GM18873 (cell line): ENCODE measurements around the gene GLIPR1L1.

Experiments
- ATAC-seq: cut with Tn5 transposase; IDR thresholded peaks from one replicate; pipeline ENCODE4 v1.9.1; 2021; ENCODE audit warnings: mild to moderate bottlenecking, moderate library complexity, moderate number of reproducible peaks; ENCODE audit not compliant: unreplicated experiment, low FRiP score

The GLIPR1L1 gene, protein sequence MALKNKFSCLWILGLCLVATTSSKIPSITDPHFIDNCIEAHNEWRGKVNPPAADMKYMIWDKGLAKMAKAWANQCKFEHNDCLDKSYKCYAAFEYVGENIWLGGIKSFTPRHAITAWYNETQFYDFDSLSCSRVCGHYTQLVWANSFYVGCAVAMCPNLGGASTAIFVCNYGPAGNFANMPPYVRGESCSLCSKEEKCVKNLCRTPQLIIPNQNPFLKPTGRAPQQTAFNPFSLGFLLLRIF

DNA sequence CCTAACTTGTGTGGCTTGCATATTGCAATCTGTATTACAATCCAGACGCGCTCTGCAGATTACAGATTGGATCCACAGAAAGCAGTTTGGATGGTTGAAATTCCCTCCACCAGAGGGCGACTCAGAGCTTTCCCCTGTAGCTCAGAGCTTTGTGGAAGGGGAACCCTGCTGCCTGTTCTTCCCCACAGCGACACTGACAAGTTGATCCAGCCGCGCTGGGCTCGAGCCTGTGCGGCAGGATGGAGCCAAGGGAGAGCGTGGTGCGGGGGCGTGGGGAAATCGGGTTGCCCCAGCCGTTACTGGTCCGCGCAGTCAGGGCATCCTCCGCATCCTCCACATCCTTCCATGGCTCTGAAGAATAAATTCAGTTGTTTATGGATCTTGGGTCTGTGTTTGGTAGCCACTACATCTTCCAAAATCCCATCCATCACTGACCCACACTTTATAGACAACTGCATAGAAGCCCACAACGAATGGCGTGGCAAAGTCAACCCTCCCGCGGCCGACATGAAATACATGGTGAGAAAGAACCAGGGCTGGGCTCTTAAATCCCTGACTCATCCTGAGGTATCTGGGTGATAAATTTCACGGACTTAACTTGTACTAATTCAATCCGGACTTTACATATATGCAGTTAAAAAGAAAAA, at the start of gene GLIPR1L1:
TSS of gene GLIPR1L1 (plus strand) at position 287 of the 647 bp plus-strand sequence. CDS start at position 346, 59 bp downstream.
- peak; percentile 60 for ATAC-seq

DNA sequence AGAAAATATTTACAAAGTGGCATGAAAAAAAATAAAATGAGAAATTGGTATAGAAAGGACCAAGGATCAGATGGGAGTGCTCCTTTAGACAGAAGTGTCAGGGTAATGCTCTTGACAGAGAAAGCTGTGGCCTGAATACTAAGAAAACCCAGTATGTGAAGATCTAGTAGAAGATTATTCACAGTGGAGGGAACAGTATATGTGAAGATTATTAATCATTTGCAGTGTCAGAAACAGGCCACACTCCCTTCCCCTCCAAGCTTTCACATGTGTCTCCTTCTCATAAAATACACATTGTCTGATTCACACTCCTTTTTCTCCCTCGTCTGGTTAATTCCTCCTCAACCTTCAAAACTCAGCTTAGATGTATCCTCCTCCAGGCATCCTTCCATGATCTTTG, 45.6 kb upstream of the GLIPR1L1 start:
- ATAC-seq, result no peak

DNA sequence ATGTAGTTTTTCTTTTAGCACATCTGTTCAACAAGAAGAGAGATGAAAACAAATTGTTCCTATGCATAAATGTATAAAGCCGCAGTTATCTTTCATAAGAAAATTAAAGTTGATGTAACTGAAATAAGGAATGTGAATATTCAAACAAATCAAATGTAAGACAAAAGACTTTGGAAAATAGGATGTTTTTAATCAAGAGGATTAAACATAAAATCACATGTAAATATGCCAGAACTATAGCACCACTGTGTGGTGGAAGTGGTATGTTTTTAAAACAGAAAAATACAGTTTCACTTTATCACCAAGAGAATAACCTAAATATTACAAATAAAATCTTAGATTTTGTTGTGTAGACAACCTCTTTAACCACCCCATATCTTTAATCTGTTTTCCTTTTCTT, 44.7 kb upstream of the GLIPR1L1 start:
- ATAC-seq, result no peak

DNA sequence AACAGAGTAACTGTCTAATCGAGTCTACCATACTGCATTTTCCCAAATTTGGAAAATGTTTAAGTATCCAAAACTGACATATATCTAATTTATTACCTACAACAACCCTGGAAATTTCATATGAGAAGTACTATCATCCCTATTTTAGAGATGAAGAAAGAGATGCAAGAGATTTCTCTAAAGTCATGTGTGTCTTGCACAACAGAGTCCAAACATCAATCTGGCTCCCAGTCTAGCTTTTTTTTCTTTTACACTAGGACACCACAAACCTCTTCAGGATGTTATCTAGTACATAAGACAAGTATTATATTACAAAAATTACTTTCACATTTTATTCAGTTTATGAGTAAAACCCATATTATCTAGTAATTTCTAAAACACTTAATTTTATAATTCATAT, 43.5 kb upstream of the GLIPR1L1 start:
- ATAC-seq, result no peak

DNA sequence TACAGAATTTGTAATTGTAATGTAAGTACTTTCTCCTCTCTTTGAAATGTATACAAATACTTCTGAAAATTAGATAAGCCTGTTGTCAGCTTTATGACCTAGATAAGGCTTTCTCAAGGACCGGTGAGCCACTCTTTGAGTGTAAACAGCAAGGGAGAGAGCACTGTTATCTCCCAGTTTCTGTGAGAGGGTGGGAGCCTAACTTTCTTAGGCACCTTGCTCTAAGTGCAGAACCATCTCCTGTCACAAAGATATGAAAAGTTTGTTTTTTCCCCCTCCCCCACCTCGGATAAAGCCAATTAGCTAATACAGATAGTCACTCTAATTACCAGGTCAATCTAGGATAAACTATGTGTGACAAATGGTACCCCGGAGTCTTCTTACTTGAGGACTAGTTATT, 40.1 kb upstream of the GLIPR1L1 start:
- ATAC-seq, result no peak

DNA sequence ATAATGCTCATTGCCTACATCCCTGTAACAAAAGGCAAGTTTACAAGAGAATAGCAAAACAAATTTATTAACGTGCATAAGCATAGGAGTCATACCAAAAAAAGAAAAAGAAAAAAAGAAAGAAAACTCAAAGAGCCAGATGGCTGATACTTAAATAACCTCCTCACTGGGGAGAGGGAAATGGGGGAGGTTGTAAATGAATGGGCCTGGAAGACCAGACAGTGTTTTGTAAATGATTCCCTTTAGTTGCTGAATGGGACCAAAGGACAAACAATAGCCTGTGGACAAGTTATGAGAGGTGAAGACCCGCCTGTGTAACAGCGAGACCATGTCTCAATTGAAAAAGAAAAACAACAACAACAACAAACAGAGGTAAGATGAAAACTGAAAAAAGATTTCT, 39.7 kb upstream of the GLIPR1L1 start:
- ATAC-seq, result no peak

DNA sequence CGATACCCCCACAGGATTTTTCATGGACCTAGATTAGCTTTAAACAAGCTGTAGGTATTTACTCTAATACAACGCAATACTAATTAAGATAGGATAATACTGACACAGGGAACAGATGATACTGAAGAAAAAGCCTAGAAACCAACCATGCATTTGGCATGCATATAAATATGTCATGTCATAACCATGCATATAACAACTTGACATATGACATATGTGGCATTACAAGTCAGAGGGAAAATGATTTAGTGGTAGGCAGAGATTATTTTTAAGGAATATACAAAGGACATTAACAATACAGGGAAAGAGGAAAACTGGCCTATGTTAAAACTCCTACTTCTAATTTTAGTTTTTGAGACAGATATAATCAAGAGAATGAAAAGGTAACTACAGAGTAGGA, 32.2 kb upstream of the GLIPR1L1 start:
- ATAC-seq, result no peak

DNA sequence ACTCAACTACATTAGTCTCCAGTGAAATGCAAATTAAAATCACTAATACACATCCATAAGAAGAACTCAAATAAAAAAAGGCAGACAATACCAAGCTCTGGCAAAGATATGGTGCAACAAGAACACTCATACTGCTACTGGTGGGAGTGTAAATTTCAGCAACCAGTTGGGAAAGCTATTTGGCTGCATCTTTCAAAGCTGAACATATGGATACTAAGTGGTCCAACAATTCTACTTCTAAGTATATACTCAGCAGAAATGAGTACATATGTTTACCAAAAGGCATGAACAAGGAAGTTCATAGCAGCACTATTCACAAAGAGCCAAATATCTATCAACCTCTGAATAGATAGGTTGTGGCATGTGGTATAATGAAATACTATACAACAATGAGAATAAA, 31.7 kb upstream of the GLIPR1L1 start:
- ATAC-seq, result no peak

DNA sequence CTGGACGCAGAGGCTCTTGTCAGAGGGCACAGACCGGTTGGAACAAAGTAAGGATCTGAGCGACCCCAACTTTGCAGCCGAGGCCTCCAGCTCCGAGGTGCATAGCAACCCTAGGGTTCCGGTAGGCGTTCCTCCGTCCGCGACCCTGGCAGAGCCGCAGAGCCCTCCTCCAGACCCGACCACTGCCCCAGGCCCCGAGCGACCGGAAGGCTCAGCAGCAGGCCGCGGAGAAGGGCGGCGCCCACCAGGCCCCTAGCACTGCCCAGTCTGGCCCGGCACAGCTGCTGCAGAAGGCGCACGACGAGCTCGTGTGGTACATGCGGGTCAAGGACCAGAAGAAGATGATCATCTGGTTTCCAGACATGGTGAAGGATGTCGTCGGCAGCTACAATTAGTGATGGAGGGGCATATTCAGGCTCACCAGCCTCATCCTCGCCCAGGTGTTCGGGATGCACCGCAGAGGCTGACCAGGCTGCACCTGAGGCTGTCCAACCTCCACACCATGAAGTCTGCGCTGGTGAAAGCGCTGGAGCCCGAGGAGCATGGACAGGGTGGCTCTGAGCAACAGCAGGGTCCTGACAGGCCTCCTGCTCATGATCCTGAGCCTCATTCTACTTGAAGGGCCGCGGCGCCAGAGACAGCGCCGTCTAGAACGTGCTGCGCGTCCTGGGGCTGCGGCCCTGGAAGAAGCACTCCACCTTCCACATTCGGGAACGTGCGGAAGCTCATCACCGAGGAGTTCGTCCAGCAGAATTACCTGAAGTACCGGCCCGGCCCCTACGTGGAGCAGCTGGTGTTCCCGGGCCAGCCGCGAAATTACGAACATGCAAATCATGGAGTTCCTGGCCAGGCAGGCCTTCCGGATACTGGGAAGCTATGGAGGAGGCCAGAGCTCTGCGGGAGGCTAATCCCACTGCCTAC, 28.8 kb upstream of the GLIPR1L1 start:
- no peak for ATAC-seq

DNA sequence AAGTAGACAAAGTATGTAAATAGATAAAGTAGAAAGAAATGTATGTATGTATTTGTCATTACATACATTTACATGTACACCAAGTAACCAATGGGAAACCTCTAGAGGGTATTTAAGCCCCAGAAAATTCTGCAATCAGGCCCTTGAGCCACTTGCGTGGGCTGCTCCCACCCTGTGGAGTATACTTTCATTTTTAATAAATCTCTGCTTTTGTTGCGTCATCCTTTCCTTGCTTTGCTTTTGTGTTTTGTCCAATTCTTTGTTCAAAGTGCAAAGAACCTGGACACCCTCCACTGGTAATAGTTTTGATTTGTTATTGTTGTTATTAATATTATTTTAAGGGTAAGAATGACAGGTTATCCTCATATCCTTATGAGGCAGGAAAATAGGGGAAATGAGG, 26.2 kb upstream of the GLIPR1L1 start:
- ATAC-seq, result no peak

DNA sequence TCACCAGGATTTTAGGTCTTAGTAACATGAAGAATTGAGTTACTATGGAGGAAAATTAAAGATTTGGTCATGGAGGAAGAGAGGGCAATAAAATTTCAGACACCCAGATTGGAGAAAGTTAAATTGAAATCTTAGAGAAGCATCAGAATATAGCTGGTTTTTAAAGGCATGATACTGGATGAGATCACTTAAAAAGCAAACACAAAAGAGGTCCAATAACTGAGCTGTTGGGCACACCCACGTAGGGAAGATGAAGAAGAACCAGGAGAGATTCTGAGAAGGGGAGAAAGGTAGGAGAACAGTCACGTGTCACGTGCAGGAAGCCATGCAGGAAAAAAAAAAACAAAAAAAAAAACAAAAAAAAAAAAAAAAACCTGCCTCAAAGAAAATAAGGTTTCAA, 23.1 kb upstream of the GLIPR1L1 start:
- ATAC-seq, result no peak

DNA sequence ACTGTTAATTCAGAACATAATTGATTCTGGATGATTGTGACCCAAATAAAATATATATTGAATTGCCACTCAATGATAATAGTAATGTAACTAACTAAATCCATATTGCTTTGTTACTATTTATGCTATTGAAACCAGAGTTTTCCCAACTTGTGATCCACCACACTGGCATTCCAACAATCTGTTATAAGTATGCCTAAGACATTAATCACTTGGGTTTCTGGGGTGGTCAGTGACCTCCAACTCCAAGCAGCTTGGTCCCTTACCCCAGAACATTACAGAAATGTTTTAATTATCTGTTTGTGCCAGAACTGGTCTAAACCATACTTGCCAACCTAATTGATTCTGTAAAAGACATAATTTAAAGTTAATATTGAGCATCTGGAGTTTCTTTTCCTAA, 19.0 kb upstream of the GLIPR1L1 start:
- ATAC-seq, result no peak

DNA sequence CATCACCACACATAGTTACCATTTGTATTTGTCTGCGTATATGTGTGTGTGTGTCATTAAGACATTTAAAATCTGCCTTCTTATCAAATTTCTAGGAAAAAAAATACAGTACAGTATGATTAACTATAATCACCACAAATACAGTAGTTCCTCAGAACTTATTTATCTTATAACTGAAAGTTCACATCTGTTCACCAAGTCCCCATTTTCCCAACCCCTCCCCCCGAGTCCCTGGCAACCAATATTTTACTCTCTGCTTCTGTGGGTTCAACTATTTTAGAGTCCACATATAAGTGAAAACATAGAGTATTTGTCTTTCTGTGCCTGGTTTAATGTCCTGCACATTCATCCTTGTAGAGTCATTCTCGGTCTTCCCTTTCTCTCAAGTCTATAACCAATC, 16.7 kb upstream of the GLIPR1L1 start:
- ATAC-seq, result no peak

DNA sequence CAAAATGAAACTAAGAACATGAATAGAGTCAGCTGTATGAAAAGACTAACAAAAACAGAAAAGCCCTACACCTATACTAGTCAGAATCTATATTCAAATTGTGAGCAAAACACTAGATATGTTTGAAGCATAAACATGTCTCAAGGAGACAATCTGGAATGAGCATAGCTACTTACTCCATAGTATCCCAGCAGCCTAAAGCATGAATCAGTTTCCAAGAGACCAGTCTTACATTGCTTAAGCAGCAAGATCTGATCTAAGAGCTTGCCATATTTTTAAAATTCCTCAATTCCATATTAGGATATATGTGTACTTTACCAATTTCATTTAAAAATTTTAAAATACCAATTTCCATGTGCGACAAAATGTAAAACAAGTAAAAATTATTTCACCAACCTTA, 12.0 kb upstream of the GLIPR1L1 start:
- no peak for ATAC-seq

DNA sequence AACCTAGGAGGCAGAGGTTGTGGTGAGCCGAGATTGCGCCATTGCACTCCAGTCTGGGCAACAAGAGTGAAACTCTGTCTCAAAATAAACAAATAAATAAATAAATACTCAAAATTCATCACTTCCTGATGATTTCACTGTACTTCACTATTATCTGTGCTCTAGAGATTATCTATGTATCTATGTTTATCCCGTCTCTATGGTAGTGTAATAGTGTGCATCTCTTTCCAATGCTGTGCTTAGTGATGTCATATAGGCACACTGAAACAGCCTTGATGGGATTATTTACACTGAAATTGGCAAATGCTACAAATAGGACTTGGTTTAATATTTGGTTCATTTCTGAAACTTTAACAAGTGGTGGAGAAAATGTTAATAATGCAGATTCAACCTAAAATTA, 10.8 kb upstream of the GLIPR1L1 start:
- ATAC-seq, result no peak

DNA sequence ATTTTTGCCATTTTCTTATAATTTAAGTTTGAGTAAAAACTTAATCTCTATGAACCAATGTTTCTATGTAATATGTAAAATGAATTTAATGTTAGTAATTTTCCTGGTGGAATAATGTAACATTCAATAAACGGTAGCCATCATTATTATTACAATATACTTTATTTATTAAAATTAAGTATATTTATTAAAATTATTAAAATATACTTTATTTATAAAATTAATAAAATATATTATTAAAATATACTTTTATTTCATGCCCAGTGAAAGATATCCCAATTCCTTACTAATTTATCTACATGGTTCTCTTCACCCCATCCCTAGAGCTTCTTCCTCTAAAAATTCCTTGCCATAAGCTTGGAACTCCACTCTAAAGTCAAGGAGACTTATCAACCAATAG, 6.8 kb upstream of the GLIPR1L1 start:
- ATAC-seq, result no peak

DNA sequence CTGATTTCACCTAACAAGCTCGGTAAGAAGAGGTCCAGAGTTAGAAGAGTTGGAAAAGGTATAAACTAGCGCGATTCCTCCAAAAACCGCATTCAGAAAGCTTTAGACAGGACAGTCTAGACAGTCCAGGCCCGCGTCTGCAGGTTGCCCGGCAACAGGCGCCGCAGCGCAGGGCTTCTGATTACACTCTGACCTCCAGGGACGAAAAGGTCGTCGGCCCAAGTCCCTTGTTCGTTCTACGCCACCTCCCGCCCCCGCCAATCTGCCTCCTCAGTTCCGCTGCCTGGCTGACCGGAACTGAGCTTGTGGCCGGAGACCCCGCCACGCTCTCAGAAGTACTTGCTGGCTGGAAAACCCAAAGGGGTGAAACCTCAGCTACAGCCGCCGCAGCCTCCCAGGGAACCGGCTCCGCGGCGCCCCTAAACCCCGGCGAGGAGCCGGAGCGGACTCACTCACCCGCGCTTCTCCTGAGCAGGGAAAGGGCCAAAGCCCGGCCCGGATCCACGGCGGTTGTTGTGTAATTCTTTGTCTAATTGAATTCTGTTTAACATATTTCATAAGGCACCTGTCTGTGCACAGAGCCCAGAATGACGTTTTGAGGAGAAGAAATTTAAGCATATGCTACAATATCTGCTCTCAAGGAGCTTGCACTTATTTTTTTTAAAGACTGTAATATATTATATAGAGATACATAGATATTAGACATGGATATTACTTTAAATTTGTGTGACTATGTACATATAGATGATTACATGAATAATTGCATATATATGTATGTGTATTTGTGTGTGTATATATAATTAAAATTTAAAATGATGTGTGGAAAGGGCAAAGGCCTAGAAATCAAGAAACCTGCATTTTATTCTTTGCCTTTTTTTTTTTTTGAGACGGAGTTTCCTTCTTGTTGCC, 4.3 kb upstream of the GLIPR1L1 start, which contains the start of gene CAPS2:
TSS of gene CAPS2 (minus strand) at position 407 of the 909 bp plus-strand sequence. CDS start 3,826 bp downstream, outside the sequence.
- peak; percentile 82 for ATAC-seq

DNA sequence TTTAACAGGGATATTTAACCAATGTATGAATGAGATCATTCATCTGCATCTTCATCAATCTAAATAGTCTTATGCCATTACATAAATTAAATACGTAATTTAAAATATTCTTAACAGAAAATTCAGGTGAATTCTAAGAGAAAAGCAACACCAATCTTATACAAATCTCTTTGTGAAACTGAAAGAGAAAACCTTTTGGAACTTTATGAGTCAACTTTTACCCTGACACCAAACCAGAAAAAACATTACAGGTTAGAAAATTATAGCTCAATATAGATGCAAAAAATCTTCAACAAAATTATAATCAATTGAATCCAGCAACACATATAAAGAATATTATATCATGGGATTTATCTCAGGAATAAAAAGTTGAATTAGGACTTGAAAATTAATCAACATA, 3.4 kb downstream of the GLIPR1L1 start:
- ATAC-seq, result peak; percentile 59

DNA sequence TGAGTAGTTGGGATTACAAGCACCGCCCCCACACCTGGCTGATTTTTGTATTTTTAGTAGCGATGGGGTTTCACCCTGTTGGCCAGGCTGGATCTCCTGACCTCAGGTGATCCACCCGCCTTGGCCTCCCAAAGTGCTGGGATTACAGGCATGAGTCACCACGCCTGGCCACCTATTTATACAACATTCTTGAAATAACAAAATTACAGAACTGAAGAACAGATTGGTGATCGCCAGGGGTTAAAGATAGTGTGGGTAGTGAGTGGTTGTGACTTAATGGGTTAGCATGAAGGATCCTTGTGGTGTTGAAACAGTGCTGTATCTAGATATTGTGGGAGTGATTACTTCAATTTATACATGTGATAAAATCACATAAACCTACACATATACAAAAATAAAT, 7.4 kb downstream of the GLIPR1L1 start:
- ATAC-seq, result no peak

DNA sequence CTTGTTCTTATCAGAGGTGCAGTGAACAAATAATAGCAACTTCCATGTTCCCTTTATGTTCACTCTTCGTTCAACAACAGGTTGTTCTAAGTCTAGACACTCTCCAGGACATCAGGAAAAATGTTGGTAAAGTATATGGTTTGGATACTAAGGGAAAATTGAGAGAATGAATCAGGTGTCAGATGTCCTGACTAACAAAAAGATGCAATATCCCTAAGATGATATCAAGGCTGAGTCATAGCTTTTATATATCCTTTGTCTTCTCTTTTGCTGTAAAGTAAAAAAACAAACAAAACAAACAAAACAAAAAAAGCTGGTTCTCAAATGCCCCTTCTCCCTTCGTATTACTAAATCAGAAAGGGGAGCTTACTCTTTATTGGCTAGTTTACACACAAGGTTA, 11.1 kb downstream of the GLIPR1L1 start:
- ATAC-seq, result no peak
